Naive thymus-derived CD8-positive, alpha-beta T cell (primary cell): ENCODE data around the gene AMOTL1. TPM values are rescaled to one million over a fixed set of nuclear protein-coding genes. Genes with fewer than 3 reads are reported as not detected.
A peak's percentile ranks its signal among the peaks of the same experiment; 100 is the strongest.

Experiments used
- ATAC-seq, 2 donors: fragments of 150-1000 bp; cut with Tn5 transposase in 1 of 2; sonication (Bioruptor Pico), chemical (Tn5 transposase) in 1 of 2; 1 replicate in 1 of 2; 2 replicates in 1 of 2; pipeline ENCODE4 v1.10.0; 2021; ENCODE audit warnings: mild to moderate bottlenecking in 2 of 2, moderate library complexity in 2 of 2
- POLR2A ChIA-PET: fragments of 350-600 bp; sonication (Branson Sonifier 250); formaldehyde crosslinking; loops from one replicate; lab custom pipeline; 2021; ENCODE audit warnings: antibody characterized with exemption; lab: Charles Lee
- DNase-seq, 10 donors: peaks; one replicate each; pipeline versions ENCODE4 v3.0.0 to v3.0.0-alpha.2; 2020 to 2022
- H3K27ac Mint-ChIP-seq, 10 donors: one replicate each; pipeline ENCODE4 v1.8.0; 2020 to 2022; ENCODE audit warnings: mild to moderate bottlenecking in 10 of 10, mixed read lengths in 10 of 10, moderate library complexity in 4 of 10, inconsistent platforms in 1 of 10
- H3K27me3 Mint-ChIP-seq, 5 donors: one replicate each; pipeline ENCODE4 v1.8.0; 2021 to 2022; ENCODE audit warnings: mixed read lengths in 5 of 5
- H3K36me3 Mint-ChIP-seq, 3 donors: one replicate each; pipeline ENCODE4 v1.8.0; 2020 to 2022; ENCODE audit warnings: mixed read lengths in 3 of 3, mild to moderate bottlenecking in 2 of 3, inconsistent platforms in 1 of 3
- H3K4me1 Mint-ChIP-seq, 4 donors: one replicate each; pipeline ENCODE4 v1.8.0; 2021 to 2022; ENCODE audit warnings: mixed read lengths in 4 of 4
- H3K4me3 Mint-ChIP-seq, 10 donors: one replicate each; pipeline ENCODE4 v1.8.0; 2020 to 2022; ENCODE audit warnings: mild to moderate bottlenecking in 10 of 10, mixed read lengths in 10 of 10, moderate library complexity in 6 of 10, inconsistent platforms in 1 of 10
- H3K9me3 Mint-ChIP-seq, 9 donors: one replicate each; pipeline ENCODE4 v1.8.0; 2020 to 2022; ENCODE audit warnings: mixed read lengths in 9 of 9, mild to moderate bottlenecking in 3 of 9, inconsistent platforms in 1 of 9, moderate library complexity in 1 of 9
- polyA plus RNA-seq, 3 donors: library from polyadenylated mRNA; unstranded; fragments of 300-500 nt; fragmentation: Illumina TruSeq; gene quantifications; one replicate each; pipeline ENCODE4 v1.2.3, GENCODE V29; 2021
- total RNA-seq, 8 experiments: library from RNA in 2 of 8; stranded (reverse) in 2 of 8; gene quantifications; one replicate each; pipeline ENCODE4 v1.2.3 and lab custom pipeline; 2021 to 2026

The AMOTL1 gene
- total and polyA plus RNA-seq, 5 experiments from 2014 or later, result 0.03 to 0.10 (median 0.08) TPM; not detected in 1

- DNase-seq (no peak), ATAC-seq (no peak)
- Mint-ChIP-seq H3K27me3 (peaks cover 26 to 69% (median 35%) of the 10 kb centered on the region in 5 donors), H3K9me3 (no peaks in the 10 kb centered on the region), H3K4me1 (no peaks in the 10 kb centered on the region), H3K4me3 (no peak overlapping the region), H3K27ac (no peak overlapping the region), H3K36me3 (no peaks in the 10 kb centered on the region)
- POLR2A ChIA-PET, result no interaction called here
Observed at GRCh38 chr11:94750319-94751217, 17.6 kb upstream of the AMOTL1 start.

GRCh38 chr11:94751218-94751609 lies 16.9 kb upstream of the AMOTL1 start:
- POLR2A ChIA-PET, result no interaction called here
- Mint-ChIP-seq H3K27ac (no peak overlapping the region), H3K4me3 (no peak overlapping the region), H3K27me3 (peaks cover 22 to 62% (median 31%) of the 10 kb centered on the region in 5 donors), H3K36me3 (no peaks in the 10 kb centered on the region), H3K9me3 (no peaks in the 10 kb centered on the region), H3K4me1 (no peaks in the 10 kb centered on the region)
- ATAC-seq (no peak), DNase-seq (no peak)

- no peak overlapping the region for H3K27ac Mint-ChIP-seq
- DNase-seq, result no peak
- no peak for ATAC-seq
- no peaks in the 10 kb centered on the region for H3K36me3 Mint-ChIP-seq
- H3K4me3 Mint-ChIP-seq, result no peak overlapping the region
- POLR2A ChIA-PET, result no interaction called here
- H3K4me1 Mint-ChIP-seq, result no peaks in the 10 kb centered on the region
- H3K27me3 Mint-ChIP-seq, result peaks cover 18 to 57% (median 26%) of the 10 kb centered on the region in 5 donors
- H3K9me3 Mint-ChIP-seq, result no peaks in the 10 kb centered on the region
Observed at GRCh38 chr11:94751786-94752185, 16.4 kb upstream of the AMOTL1 start.

- Mint-ChIP-seq H3K4me1 (no peaks in the 10 kb centered on the region), H3K4me3 (no peak overlapping the region), H3K9me3 (no peaks in the 10 kb centered on the region), H3K36me3 (no peaks in the 10 kb centered on the region), H3K27ac (peak overlapping the region in 1 of 10 donors; percentile 9), H3K27me3 (peaks cover 15 to 40% (median 22%) of the 10 kb centered on the region in 5 donors)
- POLR2A ChIA-PET, result no interaction called here
- no peak for ATAC-seq
- DNase-seq, result no peak
Observed at GRCh38 chr11:94753630-94754029, 14.5 kb upstream of the AMOTL1 start.

GRCh38 chr11:94754335-94754734 lies 13.8 kb upstream of the AMOTL1 start:
- ATAC-seq, result no peak
- Mint-ChIP-seq H3K27me3 (peaks cover 14 to 33% (median 22%) of the 10 kb centered on the region in 5 donors), H3K27ac (no peak overlapping the region), H3K4me3 (no peak overlapping the region), H3K4me1 (no peaks in the 10 kb centered on the region), H3K36me3 (no peaks in the 10 kb centered on the region), H3K9me3 (no peaks in the 10 kb centered on the region)
- DNase-seq, result no peak
- POLR2A ChIA-PET, result no interaction called here

- H3K4me3 Mint-ChIP-seq, result no peak overlapping the region
- no peak overlapping the region for H3K27ac Mint-ChIP-seq
- no peaks in the 10 kb centered on the region for H3K36me3 Mint-ChIP-seq
- POLR2A ChIA-PET, result no interaction called here
- H3K4me1 Mint-ChIP-seq, result no peaks in the 10 kb centered on the region
- DNase-seq, result no peak
- H3K9me3 Mint-ChIP-seq, result no peaks in the 10 kb centered on the region
- peaks cover 13 to 28% (median 22%) of the 10 kb centered on the region in 5 donors for H3K27me3 Mint-ChIP-seq
- no peak for ATAC-seq
Observed at GRCh38 chr11:94754819-94755218, 13.3 kb upstream of the AMOTL1 start.

- no peaks in the 10 kb centered on the region for H3K9me3 Mint-ChIP-seq
- ATAC-seq, result no peak
- no peaks in the 10 kb centered on the region for H3K4me1 Mint-ChIP-seq
- no peak overlapping the region for H3K4me3 Mint-ChIP-seq
- no peak overlapping the region for H3K27ac Mint-ChIP-seq
- DNase-seq, result no peak
- POLR2A ChIA-PET, result no interaction called here
- no peaks in the 10 kb centered on the region for H3K36me3 Mint-ChIP-seq
- H3K27me3 Mint-ChIP-seq, result peaks cover 12 to 22% (median 20%) of the 10 kb centered on the region in 5 donors
Observed at GRCh38 chr11:94755494-94755893, 12.7 kb upstream of the AMOTL1 start.

GRCh38 chr11:94757037-94757735 lies 11.0 kb upstream of the AMOTL1 start:
- Mint-ChIP-seq H3K9me3 (no peaks in the 10 kb centered on the region), H3K36me3 (no peaks in the 10 kb centered on the region), H3K27me3 (peaks cover under 1 to 12% (median 4%) of the 10 kb centered on the region in 5 donors), H3K4me3 (no peak overlapping the region), H3K4me1 (no peaks in the 10 kb centered on the region), H3K27ac (no peak overlapping the region)
- DNase-seq, result no peak
- ATAC-seq, result no peak
- POLR2A ChIA-PET, result no interaction called here

GRCh38 chr11:94758666-94759065 lies 9.5 kb upstream of the AMOTL1 start:
- no peaks in the 10 kb centered on the region for H3K4me1 Mint-ChIP-seq
- H3K9me3 Mint-ChIP-seq, result no peaks in the 10 kb centered on the region
- H3K27me3 Mint-ChIP-seq, result peaks cover 0 to 4% (median 2%) of the 10 kb centered on the region in 5 donors
- no peak for ATAC-seq
- POLR2A ChIA-PET, result no interaction called here
- H3K36me3 Mint-ChIP-seq, result no peaks in the 10 kb centered on the region
- DNase-seq, result no peak
- no peak overlapping the region for H3K27ac Mint-ChIP-seq
- H3K4me3 Mint-ChIP-seq, result no peak overlapping the region

GRCh38 chr11:94759522-94759921 lies 8.6 kb upstream of the AMOTL1 start:
- Mint-ChIP-seq H3K27ac (no peak overlapping the region), H3K36me3 (no peaks in the 10 kb centered on the region), H3K4me1 (no peaks in the 10 kb centered on the region), H3K27me3 (peaks cover 0 to 4% (median 2%) of the 10 kb centered on the region in 5 donors), H3K4me3 (no peak overlapping the region), H3K9me3 (no peaks in the 10 kb centered on the region)
- no peak for ATAC-seq
- POLR2A ChIA-PET, result no interaction called here
- no peak for DNase-seq

- Mint-ChIP-seq H3K9me3 (no peaks in the 10 kb centered on the region), H3K27me3 (peaks cover 0 to 4% (median 2%) of the 10 kb centered on the region in 5 donors), H3K27ac (no peak overlapping the region), H3K36me3 (no peaks in the 10 kb centered on the region), H3K4me3 (no peak overlapping the region), H3K4me1 (no peaks in the 10 kb centered on the region)
- POLR2A ChIA-PET, result no interaction called here
- DNase-seq, result no peak
- no peak for ATAC-seq
Observed at GRCh38 chr11:94760296-94760695, 7.9 kb upstream of the AMOTL1 start.

GRCh38 chr11:94762208-94762607 lies 5.9 kb upstream of the AMOTL1 start:
- Mint-ChIP-seq H3K27me3 (peaks cover 0 to 4% (median 2%) of the 10 kb centered on the region in 5 donors), H3K27ac (no peak overlapping the region), H3K9me3 (no peaks in the 10 kb centered on the region), H3K4me1 (no peaks in the 10 kb centered on the region), H3K36me3 (no peaks in the 10 kb centered on the region), H3K4me3 (no peak overlapping the region)
- ATAC-seq (no peak), DNase-seq (no peak)
- POLR2A ChIA-PET, result no interaction called here

GRCh38 chr11:94762995-94763394 lies 5.2 kb upstream of the AMOTL1 start:
- ATAC-seq (no peak), DNase-seq (no peak)
- POLR2A ChIA-PET, result no interaction called here
- H3K4me1 Mint-ChIP-seq, result peaks cover 2 to 5% (median 2%) of the 10 kb centered on the region in 4 donors
- H3K9me3 Mint-ChIP-seq, result no peaks in the 10 kb centered on the region
- no peak overlapping the region for H3K27ac Mint-ChIP-seq
- peaks cover 0 to 7% (median 4%) of the 10 kb centered on the region in 5 donors for H3K27me3 Mint-ChIP-seq
- no peak overlapping the region for H3K4me3 Mint-ChIP-seq
- no peaks in the 10 kb centered on the region for H3K36me3 Mint-ChIP-seq
